Left ventricle myocardium inferior (tissue), 1 donor: Measurements from ENCODE around the gene TMCC1. TPM values are rescaled to one million over a fixed set of nuclear protein-coding genes. Genes with fewer than 3 reads are reported as not detected.
"Not testable (repeated sequence)": the region's sequence is repeated elsewhere in the genome, so short reads cannot be mapped to it uniquely, and the experiment has no call there.

Experiments
- DNase-seq: peaks from one replicate; pipeline ENCODE4 v3.0.0-alpha.2; 2020
- H3K27ac ChIP-seq: fragments of 200-600 bp; replicated peaks from 2 replicates; pipeline ENCODE4 v1.8.0; 2021
- H3K27me3 ChIP-seq: fragments of 200-600 bp; 2 replicates; pipeline ENCODE4 v1.8.0; 2021; ENCODE audit warnings: low read depth
- H3K36me3 ChIP-seq: fragments of 200-600 bp; 2 replicates; pipeline ENCODE4 v1.8.0; 2021
- H3K4me1 ChIP-seq: fragments of 200-600 bp; 2 replicates; pipeline ENCODE4 v1.8.0; 2021
- H3K4me3 ChIP-seq: fragments of 200-600 bp; 2 replicates; pipeline ENCODE4 v1.8.0; 2021; ENCODE audit warnings: mild to moderate bottlenecking, moderate library complexity
- H3K9me3 ChIP-seq: fragments of 200-600 bp; replicated peaks from 2 replicates; pipeline ENCODE4 v1.8.0; 2021
- intact Hi-C: fragments of 100-400 bp; cut with micrococcal nuclease; formaldehyde crosslinking; loops from one replicate; pipeline ENCODE4 v1.11.0; 2022
- total RNA-seq: library from RNA; stranded (reverse); fragmentation: NEBNext Ultra II Directional; extraction: Animal tissue kit (Norgen Biotek cat#: 25700); gene quantifications from one replicate; pipeline ENCODE4 v1.2.1, GENCODE V29; 2021
- TF ChIP-seq, protein P1 (sequence below): fragments of 200-600 bp; IDR thresholded peaks from 2 replicates; pipeline ENCODE4 v1.8.0; 2021; ENCODE audit warnings: antibody characterized with exemption, mild to moderate bottlenecking, borderline replicate concordance
- donor health status: DM: no; HTN: yes; CAD: no; lungs with severe emphysema.

TMCC1 gene
- total RNA-seq, 1 donor from 2014 or later = 28.3 TPM

DNA sequence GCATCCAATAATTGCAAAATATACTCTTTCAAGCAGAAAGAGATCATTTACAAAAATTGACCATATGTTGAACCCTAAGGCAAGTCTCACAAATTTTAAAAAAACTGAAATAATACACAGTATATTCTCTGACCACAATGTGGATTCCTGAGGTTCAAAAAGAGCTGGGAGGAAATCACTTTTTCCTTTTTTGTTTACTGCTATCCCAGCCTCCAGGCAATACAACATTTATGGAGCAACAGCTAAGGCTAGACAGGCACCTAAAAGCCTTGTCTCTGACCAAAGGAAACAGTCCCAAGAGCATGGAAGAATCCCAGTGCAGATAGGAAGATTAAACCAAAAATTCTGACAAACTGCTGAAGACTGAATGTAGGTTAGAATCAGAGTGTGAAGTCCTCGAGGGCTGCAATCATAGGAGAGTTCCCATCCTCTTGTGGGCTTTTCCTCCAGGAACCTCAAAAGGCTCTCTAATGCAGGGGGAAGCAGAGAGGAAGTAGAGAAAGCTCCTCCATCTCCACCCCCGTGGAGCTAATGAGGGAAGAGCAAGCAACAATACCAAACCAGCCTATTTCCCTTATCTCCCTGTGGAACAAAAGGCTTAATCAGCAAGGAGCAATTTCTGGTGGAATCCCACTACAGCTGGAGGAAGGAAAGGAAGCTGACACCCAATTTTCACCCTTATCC lies 57.0 kb downstream of the TMCC1 start:
- Histone ChIP-seq H3K27me3 (no peaks in the 10 kb centered on the region), H3K27ac (no peak overlapping the region), H3K9me3 (no peaks in the 10 kb centered on the region), H3K4me1 (peaks cover 45% of the 10 kb centered on the region), H3K36me3 (no peaks in the 10 kb centered on the region), H3K4me3 (no peak overlapping the region)
- TF ChIP-seq, protein P1, sequence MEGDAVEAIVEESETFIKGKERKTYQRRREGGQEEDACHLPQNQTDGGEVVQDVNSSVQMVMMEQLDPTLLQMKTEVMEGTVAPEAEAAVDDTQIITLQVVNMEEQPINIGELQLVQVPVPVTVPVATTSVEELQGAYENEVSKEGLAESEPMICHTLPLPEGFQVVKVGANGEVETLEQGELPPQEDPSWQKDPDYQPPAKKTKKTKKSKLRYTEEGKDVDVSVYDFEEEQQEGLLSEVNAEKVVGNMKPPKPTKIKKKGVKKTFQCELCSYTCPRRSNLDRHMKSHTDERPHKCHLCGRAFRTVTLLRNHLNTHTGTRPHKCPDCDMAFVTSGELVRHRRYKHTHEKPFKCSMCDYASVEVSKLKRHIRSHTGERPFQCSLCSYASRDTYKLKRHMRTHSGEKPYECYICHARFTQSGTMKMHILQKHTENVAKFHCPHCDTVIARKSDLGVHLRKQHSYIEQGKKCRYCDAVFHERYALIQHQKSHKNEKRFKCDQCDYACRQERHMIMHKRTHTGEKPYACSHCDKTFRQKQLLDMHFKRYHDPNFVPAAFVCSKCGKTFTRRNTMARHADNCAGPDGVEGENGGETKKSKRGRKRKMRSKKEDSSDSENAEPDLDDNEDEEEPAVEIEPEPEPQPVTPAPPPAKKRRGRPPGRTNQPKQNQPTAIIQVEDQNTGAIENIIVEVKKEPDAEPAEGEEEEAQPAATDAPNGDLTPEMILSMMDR = no peak
- no peak for DNase-seq
- intact Hi-C loops = no loop called here

DNA sequence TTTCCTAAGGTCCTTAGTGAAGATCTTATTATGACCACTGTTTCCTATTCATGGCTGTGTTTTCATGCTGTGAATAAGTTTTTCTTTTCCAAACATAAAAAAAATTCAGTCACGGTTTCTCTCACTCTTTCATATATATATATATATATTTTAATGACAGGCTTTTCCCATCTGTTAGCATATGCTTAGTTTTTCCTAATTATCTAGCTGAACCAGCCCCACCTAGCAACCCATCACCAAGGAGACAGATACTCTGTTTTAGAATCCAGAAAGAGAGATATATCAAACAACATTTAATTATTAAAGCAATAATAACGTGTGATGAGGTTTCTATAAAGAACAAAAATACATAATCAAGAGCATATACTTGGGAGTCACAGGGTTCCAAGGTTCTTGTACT lies 58.3 kb downstream of the TMCC1 start:
- DNase-seq = no peak
- no peaks in the 10 kb centered on the region for H3K27me3 ChIP-seq
- no peak overlapping the region for H3K4me3 ChIP-seq
- intact Hi-C loops = no loop called here
- H3K9me3 ChIP-seq = no peaks in the 10 kb centered on the region
- TF ChIP-seq, protein P1 = no peak
- H3K27ac ChIP-seq = no peak overlapping the region
- peaks cover 47% of the 10 kb centered on the region for H3K4me1 ChIP-seq
- no peaks in the 10 kb centered on the region for H3K36me3 ChIP-seq

DNA sequence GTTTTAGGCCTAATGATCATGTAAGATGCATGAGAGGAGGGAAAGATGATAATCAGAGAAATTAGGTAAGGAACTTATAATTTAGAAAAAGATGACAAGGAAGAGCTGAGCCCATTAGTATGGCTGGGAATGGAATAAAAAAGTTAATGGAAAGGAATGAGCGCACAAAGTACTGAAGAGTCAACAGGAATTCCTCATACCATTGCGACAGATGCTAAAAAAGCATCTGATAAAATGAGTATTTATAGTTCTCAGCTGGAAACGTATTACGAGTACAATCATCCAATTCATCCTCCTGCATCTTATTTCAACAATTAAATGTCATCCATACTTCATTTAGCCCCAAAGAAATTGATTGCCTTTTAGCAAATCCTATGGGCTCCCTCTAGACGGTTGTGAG lies 58.9 kb downstream of the TMCC1 start:
- intact Hi-C loops = no loop called here
- DNase-seq = no peak
- no peak overlapping the region for H3K27ac ChIP-seq
- H3K4me1 ChIP-seq = peaks cover 50% of the 10 kb centered on the region
- no peaks in the 10 kb centered on the region for H3K9me3 ChIP-seq
- H3K36me3 ChIP-seq = no peaks in the 10 kb centered on the region
- no peaks in the 10 kb centered on the region for H3K27me3 ChIP-seq
- no peak overlapping the region for H3K4me3 ChIP-seq
- TF ChIP-seq, protein P1 = no peak

DNA sequence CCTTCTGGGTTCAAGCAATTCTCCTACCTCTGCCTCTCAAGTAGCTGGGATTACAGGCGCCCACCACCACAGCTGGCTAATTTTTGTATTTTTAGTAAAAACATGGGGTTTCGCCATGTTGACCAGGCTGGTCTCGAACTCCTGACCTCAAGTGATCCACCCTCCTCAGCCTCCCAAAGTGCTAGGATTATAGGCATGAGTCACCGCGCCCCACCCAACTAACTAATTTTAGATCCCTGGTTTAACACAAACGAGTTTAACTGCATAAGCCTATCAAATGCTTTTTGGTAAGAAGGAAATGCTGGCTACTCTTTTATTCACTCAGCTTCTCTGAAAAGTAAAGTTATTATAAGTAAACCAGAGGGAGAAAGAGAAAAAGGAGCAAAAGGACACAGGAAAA lies 61.6 kb downstream of the TMCC1 start:
- H3K27me3 ChIP-seq, H3K27ac ChIP-seq, H3K4me3 ChIP-seq, H3K9me3 ChIP-seq, intact Hi-C loops, DNase-seq, H3K36me3 ChIP-seq: not testable (repeated sequence)
- peaks cover 50% of the 10 kb centered on the region for H3K4me1 ChIP-seq

DNA sequence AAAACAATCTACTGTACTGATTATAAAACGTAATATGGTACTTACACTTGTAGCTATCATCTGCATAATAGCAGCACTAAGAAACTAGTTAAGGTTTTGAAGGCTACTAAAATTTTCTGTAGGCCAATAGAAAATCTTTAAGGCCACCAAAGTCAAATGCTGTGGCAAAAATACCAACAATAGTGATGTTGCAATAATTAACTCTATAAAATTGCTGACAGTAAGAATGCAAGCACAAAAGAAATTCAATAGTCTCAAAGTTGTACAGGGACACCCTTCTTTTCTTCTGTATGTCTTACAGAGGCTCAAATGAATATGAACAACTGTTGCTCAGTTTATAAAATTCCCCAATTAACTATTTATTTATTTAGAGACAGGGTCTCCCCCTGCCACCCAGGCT lies 62.0 kb downstream of the TMCC1 start:
- intact Hi-C loops = no loop called here
- H3K4me3 ChIP-seq = no peak overlapping the region
- H3K9me3 ChIP-seq = no peaks in the 10 kb centered on the region
- H3K27me3 ChIP-seq = no peaks in the 10 kb centered on the region
- peaks cover 46% of the 10 kb centered on the region for H3K4me1 ChIP-seq
- H3K27ac ChIP-seq = no peak overlapping the region
- no peaks in the 10 kb centered on the region for H3K36me3 ChIP-seq
- TF ChIP-seq, protein P1 = no peak
- no peak for DNase-seq

GRCh38 chr3:129829640-129830039 lies 63.9 kb downstream of the TMCC1 start:
- Histone ChIP-seq H3K9me3 (no peaks in the 10 kb centered on the region), H3K27ac (no peak overlapping the region), H3K4me3 (no peak overlapping the region), H3K36me3 (no peaks in the 10 kb centered on the region), H3K27me3 (no peaks in the 10 kb centered on the region), H3K4me1 (peaks cover 37% of the 10 kb centered on the region)
- intact Hi-C loops = loop anchor here (10.0 kb wide), 2 partner anchors 105 to 355 kb away; no protein-coding TSS in a partner anchor
- TF ChIP-seq, protein P1 = peak; percentile 82
- DNase-seq = peak; percentile 25
